K562 (cell line): ENCODE measurements around the gene GABRB3. TPM values are rescaled to one million over a fixed set of nuclear protein-coding genes. Genes with fewer than 3 reads are reported as not detected.

ENCODE experiments used
- ATF7 ChIP-seq: fragments of 450-650 bp; IDR thresholded peaks from 2 replicates; pipeline ENCODE4 v1.7.1; 2014; ENCODE audit warnings: mild to moderate bottlenecking, moderate library complexity
- GTF2E2 ChIP-seq: fragments of 200-800 bp; sonication (Bioruptor generic); IDR thresholded peaks from 2 replicates; pipeline ENCODE4 v1.6.1; 2016; ENCODE audit warnings: missing genetic modification characterization, missing compliant biosample characterization
- NFRKB ChIP-seq: fragments of 450-650 bp; IDR thresholded peaks from 2 replicates; pipeline ENCODE4 v1.6.1; 2016; ENCODE audit warnings: low read depth
- RAD51 ChIP-seq: fragments of 450-650 bp; IDR thresholded peaks from 2 replicates; pipeline ENCODE4 v1.7.1; 2016; ENCODE audit warnings: low read depth, mild to moderate bottlenecking, borderline replicate concordance
- YBX1 ChIP-seq: fragments of 450-650 bp; IDR thresholded peaks from 2 replicates; pipeline ENCODE4 v1.7.1; 2016; ENCODE audit warnings: mild to moderate bottlenecking
- ZNF609 ChIP-seq: sonication (generic); formaldehyde crosslinking; IDR thresholded peaks from 2 replicates; pipeline ENCODE4 v1.8.1; 2023; ENCODE audit warnings: missing genetic modification reagents, mild to moderate bottlenecking, borderline replicate concordance
- polyA plus RNA-seq, 8 experiments: library from polyadenylated mRNA; depleted of rRNA in 4 of 8; stranded (reverse) in 5 of 8; unstranded in 3 of 8; fragments of >200 nt; fragmentation: Nextera tagmentation in 2 of 8; fragmentation: Illumina TruSeq in 1 of 8; extraction: Ambion mirVana in 2 of 8; extraction: Trizol in 1 of 8; gene quantifications; 2 replicates each; pipeline versions ENCODE4 v1.2.1 to v1.2.3, GENCODE V29; 2011 to 2014; ENCODE audit warnings: inconsistent platforms in 1 of 8, missing spikeins in 1 of 8
- total RNA-seq, 7 experiments: library from RNA; depleted of rRNA in 6 of 7; stranded (reverse); fragments of >200 nt in 6 of 7; fragmentation: Illumina TruSeq in 2 of 7; extraction: Trizol in 2 of 7; gene quantifications; 2 replicates each; pipeline versions ENCODE4 v1.2.1 to v1.2.3, GENCODE V29; 2011 to 2021; ENCODE audit warnings: low replicate concordance in 1 of 7

Gene GABRB3
- total and polyA plus RNA-seq, 9 of the 15 experiments (the other 6 are each of a cell fraction or from before 2014, with no cell fraction given): 0.09 to 1.4 (median 0.49) TPM

GRCh38 chr15:26630857-26631256 is 142.0 kb downstream of the GABRB3 start (continued):
- no peak for TF ChIP-seq NFRKB
- no peak for TF ChIP-seq YBX1
- TF ChIP-seq GTF2E2 (tag): no peak
- TF ChIP-seq ZNF609 (CRISPR knock-in tag): no peak
- TF ChIP-seq ATF7: no peak
- no peak for TF ChIP-seq RAD51
- TF ChIP-seq, all 486 proteins: peak for 0
